Body of pancreas (tissue), 4 donors: Measurements from ENCODE around the gene SLAIN2. TPM values are rescaled to one million over a fixed set of nuclear protein-coding genes. Genes with fewer than 3 reads are reported as not detected.

ENCODE experiments used
- ATAC-seq: fragments of 150-250 bp; one replicate; pipeline ENCODE4 v1.9.1; 2016
- DNase-seq, 4 donors: peaks; one replicate each; pipeline ENCODE4 v3.0.0-alpha.2; 2019
- H3K27ac ChIP-seq, 4 donors: fragments of 200-600 bp; sonication (generic); 1 replicate in 3 of 4; 2 replicates in 1 of 4; pipeline versions ENCODE4 v1.5.1 to v1.6.1; 2016 to 2019; ENCODE audit warnings: mild to moderate bottlenecking in 1 of 4, mixed read lengths in 1 of 4, moderate library complexity in 1 of 4
- H3K27me3 ChIP-seq, 2 donors: fragments of 200-600 bp; sonication (generic); one replicate each; pipeline ENCODE4 v1.6.0; 2016; ENCODE audit warnings: mild to moderate bottlenecking in 1 of 2
- H3K36me3 ChIP-seq, 2 donors: fragments of 200-600 bp; sonication (generic); replicated peaks in 1 of 2; 2 replicates each; pipeline ENCODE4 v1.5.1; 2016; ENCODE audit warnings: low read depth in 2 of 2; ENCODE audit not compliant: insufficient read depth in 1 of 2
- H3K4me1 ChIP-seq: fragments of 200-600 bp; sonication (generic); one replicate; pipeline ENCODE4 v1.6.0; 2016
- H3K4me3 ChIP-seq, 2 donors: fragments of 200-600 bp; sonication (generic); 1 replicate in 1 of 2; 2 replicates in 1 of 2; pipeline ENCODE4 v1.5.1; 2016 to 2019
- H3K9me3 ChIP-seq, 3 donors: fragments of 200-600 bp; sonication (generic); 1 replicate in 2 of 3; 2 replicates in 1 of 3; pipeline ENCODE4 v1.5.1; 2016
- CTCF ChIP-seq, 7 experiments: fragments of 450-650 bp in 4 of 7; fragments of 200-600 bp in 3 of 7; sonication (generic) in 3 of 7; IDR thresholded peaks; one replicate each; pipeline ENCODE4 v1.5.1; 2016 to 2019; ENCODE audit warnings: antibody characterized with exemption in 7 of 7
- POLR2A ChIP-seq, 3 donors: fragments of 450-650 bp; IDR thresholded peaks; one replicate each; pipeline ENCODE4 v1.6.1; 2016; ENCODE audit warnings: antibody characterized with exemption in 3 of 3, mild to moderate bottlenecking in 2 of 3
- WGBS, 2 donors: methylation state at CpG; one replicate each; pipeline ENCODE4 v1.1.5; 2017; 5-methylcytosine and 5-hydroxymethylcytosine counted together
- intact Hi-C: fragments of 100-400 bp; cut with DNase I; formaldehyde crosslinking; loops from one replicate; pipeline ENCODE4 v1.15.1; 2023
- total RNA-seq, 2 donors: library from RNA; depleted of rRNA; stranded (reverse); fragments of >200 nt; gene quantifications; one replicate each; pipeline ENCODE4 v1.1.0, GENCODE V29; 2016

Gene SLAIN2
- total RNA-seq, 2 donors from 2014 or later = 13.2 to 17.1 TPM

GRCh38 chr4:48462363-48462762 lies 121.0 kb downstream of the SLAIN2 start:
- Histone ChIP-seq H3K36me3 (no peaks in the 10 kb centered on the region), H3K4me3 (no peak overlapping the region), H3K27me3 (no peaks in the 10 kb centered on the region), H3K4me1 (no peaks in the 10 kb centered on the region), H3K9me3 (no peaks in the 10 kb centered on the region), H3K27ac (no peak overlapping the region)
- intact Hi-C loops = no loop called here
- WGBS, 2 donors = 26% methylated on average over 5 of the region's 5 CpGs
- no peak for TF ChIP-seq POLR2A (IDR thresholded peaks at IDR 0.05)
- TF ChIP-seq CTCF (IDR thresholded peaks at IDR 0.05) = no peak
- ATAC-seq (no peak), DNase-seq (no peak)

- Histone ChIP-seq H3K4me1 (no peaks in the 10 kb centered on the region), H3K9me3 (no peaks in the 10 kb centered on the region), H3K36me3 (no peaks in the 10 kb centered on the region), H3K4me3 (no peak overlapping the region), H3K27ac (no peak overlapping the region), H3K27me3 (no peaks in the 10 kb centered on the region)
- DNase-seq = no peak
- intact Hi-C loops = no loop called here
- no peak for ATAC-seq
- WGBS, 2 donors = 52 to 66% methylated on average over 2 of the region's 2 CpGs
- TF ChIP-seq POLR2A (IDR thresholded peaks at IDR 0.05) (no peak), CTCF (IDR thresholded peaks at IDR 0.05) (no peak)
Measured at GRCh38 chr4:48467442-48467841, 126.1 kb downstream of the SLAIN2 start.

GRCh38 chr4:48467891-48468290 lies 126.6 kb downstream of the SLAIN2 start:
- H3K27me3 ChIP-seq = no peaks in the 10 kb centered on the region
- DNase-seq (no peak), ATAC-seq (no peak)
- H3K4me1 ChIP-seq = no peaks in the 10 kb centered on the region
- no peak overlapping the region for H3K27ac ChIP-seq
- H3K36me3 ChIP-seq = no peaks in the 10 kb centered on the region
- TF ChIP-seq POLR2A (IDR thresholded peaks at IDR 0.05) (no peak), CTCF (IDR thresholded peaks at IDR 0.05) (no peak)
- intact Hi-C loops = no loop called here
- 58 to 74% methylated on average over 4 to 5 of the region's 5 CpGs for WGBS, 2 donors
- H3K9me3 ChIP-seq = no peaks in the 10 kb centered on the region
- H3K4me3 ChIP-seq = no peak overlapping the region

- no peaks in the 10 kb centered on the region for H3K27me3 ChIP-seq
- ATAC-seq = no peak
- 24 to 66% methylated on average over 1 of the region's 1 CpG for WGBS, 2 donors
Measured at GRCh38 chr4:48470137-48470536, 128.8 kb downstream of the SLAIN2 start.

More at GRCh38 chr4:48470137-48470536, 128.8 kb downstream of the SLAIN2 start:
- H3K9me3 ChIP-seq = no peaks in the 10 kb centered on the region
- intact Hi-C loops = no loop called here
- TF ChIP-seq CTCF (IDR thresholded peaks at IDR 0.05) (no peak), POLR2A (IDR thresholded peaks at IDR 0.05) (no peak)
- H3K36me3 ChIP-seq = no peaks in the 10 kb centered on the region
- H3K27ac ChIP-seq = no peak overlapping the region
- H3K4me3 ChIP-seq = no peak overlapping the region
- DNase-seq = no peak
- H3K4me1 ChIP-seq = no peaks in the 10 kb centered on the region
